HL-60 (cell line): Measurements from ENCODE around the gene TBX18.
A peak's percentile ranks its signal among the peaks of the same experiment; 100 is the strongest.

Source experiments
- DNase-seq, 2 experiments: peaks; one replicate each; pipeline ENCODE4 v3.0.0-alpha.2; 2010 to 2020; ENCODE audit warnings: low read depth in 1 of 2, low spot score in 1 of 2
- H3K27ac ChIP-seq: fragments of 250-450 bp; sonication (Bioruptor Pico); replicated peaks from 2 replicates; pipeline ENCODE4 v1.5.1; 2020; ENCODE audit warnings: mild to moderate bottlenecking, moderate library complexity
- H3K27me3 ChIP-seq: fragments of 250-450 bp; sonication (Bioruptor Pico); 2 replicates; pipeline ENCODE4 v1.5.1; 2021; ENCODE audit warnings: mild to moderate bottlenecking, moderate library complexity; ENCODE audit not compliant: insufficient read depth, poor library complexity, severe bottlenecking
- H3K4me3 ChIP-seq: replicated peaks from 2 replicates; pipeline ENCODE4 v1.5.1; 2011; ENCODE audit warnings: mild to moderate bottlenecking, control low read depth, low read length; ENCODE audit not compliant: insufficient read depth
- GABPA ChIP-seq: IDR thresholded peaks from 2 replicates; pipeline ENCODE4 v1.6.1; 2012; ENCODE audit warnings: low read depth
- POLR2AphosphoS5 ChIP-seq: IDR thresholded peaks from 2 replicates; pipeline ENCODE4 v1.6.1; 2012; ENCODE audit warnings: low read depth
- SPI1 ChIP-seq: IDR thresholded peaks from 2 replicates; pipeline ENCODE4 v1.6.1; 2012; ENCODE audit warnings: low read depth, mild to moderate bottlenecking, borderline replicate concordance
- TF ChIP-seq, protein P1 (sequence below): IDR thresholded peaks from 2 replicates; pipeline ENCODE4 v1.6.1; 2012; ENCODE audit warnings: low read depth; ENCODE audit not compliant: insufficient replicate concordance
- TF ChIP-seq, protein P2 (sequence below): IDR thresholded peaks from one replicate; pipeline ENCODE4 v1.5.1; 2011; ENCODE audit warnings: low read length, control low read depth, inconsistent platforms; ENCODE audit not compliant: insufficient read depth

TBX18 gene

DNA sequence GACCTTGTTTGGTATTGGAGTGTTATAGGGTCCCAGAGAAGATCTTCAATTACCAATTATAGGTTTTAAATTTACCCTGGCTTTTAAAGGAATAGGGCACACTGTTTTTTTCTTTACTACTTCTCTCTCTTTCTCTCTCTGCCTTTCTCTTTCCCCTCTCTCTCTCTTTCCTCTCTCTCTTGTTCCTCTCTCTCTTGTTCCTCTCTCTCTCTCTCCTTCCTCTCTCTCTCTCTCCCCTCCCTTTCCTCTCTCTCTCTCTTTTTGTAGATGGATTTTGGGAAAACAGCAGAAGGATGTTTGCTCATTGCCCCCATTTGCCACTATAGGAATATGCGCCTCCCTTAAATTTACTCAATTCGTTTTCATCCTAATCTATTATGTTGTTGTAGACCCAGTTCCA lies 45.2 kb downstream of the TBX18 start:
- H3K4me3 ChIP-seq: no peak overlapping the region
- H3K27me3 ChIP-seq: peaks cover 3% of the 10 kb centered on the region
- TF ChIP-seq, protein P1, sequence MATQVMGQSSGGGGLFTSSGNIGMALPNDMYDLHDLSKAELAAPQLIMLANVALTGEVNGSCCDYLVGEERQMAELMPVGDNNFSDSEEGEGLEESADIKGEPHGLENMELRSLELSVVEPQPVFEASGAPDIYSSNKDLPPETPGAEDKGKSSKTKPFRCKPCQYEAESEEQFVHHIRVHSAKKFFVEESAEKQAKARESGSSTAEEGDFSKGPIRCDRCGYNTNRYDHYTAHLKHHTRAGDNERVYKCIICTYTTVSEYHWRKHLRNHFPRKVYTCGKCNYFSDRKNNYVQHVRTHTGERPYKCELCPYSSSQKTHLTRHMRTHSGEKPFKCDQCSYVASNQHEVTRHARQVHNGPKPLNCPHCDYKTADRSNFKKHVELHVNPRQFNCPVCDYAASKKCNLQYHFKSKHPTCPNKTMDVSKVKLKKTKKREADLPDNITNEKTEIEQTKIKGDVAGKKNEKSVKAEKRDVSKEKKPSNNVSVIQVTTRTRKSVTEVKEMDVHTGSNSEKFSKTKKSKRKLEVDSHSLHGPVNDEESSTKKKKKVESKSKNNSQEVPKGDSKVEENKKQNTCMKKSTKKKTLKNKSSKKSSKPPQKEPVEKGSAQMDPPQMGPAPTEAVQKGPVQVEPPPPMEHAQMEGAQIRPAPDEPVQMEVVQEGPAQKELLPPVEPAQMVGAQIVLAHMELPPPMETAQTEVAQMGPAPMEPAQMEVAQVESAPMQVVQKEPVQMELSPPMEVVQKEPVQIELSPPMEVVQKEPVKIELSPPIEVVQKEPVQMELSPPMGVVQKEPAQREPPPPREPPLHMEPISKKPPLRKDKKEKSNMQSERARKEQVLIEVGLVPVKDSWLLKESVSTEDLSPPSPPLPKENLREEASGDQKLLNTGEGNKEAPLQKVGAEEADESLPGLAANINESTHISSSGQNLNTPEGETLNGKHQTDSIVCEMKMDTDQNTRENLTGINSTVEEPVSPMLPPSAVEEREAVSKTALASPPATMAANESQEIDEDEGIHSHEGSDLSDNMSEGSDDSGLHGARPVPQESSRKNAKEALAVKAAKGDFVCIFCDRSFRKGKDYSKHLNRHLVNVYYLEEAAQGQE: no peak
- TF ChIP-seq GABPA (no peak), SPI1 (no peak), POLR2AphosphoS5 (no peak)
- TF ChIP-seq, protein P2, sequence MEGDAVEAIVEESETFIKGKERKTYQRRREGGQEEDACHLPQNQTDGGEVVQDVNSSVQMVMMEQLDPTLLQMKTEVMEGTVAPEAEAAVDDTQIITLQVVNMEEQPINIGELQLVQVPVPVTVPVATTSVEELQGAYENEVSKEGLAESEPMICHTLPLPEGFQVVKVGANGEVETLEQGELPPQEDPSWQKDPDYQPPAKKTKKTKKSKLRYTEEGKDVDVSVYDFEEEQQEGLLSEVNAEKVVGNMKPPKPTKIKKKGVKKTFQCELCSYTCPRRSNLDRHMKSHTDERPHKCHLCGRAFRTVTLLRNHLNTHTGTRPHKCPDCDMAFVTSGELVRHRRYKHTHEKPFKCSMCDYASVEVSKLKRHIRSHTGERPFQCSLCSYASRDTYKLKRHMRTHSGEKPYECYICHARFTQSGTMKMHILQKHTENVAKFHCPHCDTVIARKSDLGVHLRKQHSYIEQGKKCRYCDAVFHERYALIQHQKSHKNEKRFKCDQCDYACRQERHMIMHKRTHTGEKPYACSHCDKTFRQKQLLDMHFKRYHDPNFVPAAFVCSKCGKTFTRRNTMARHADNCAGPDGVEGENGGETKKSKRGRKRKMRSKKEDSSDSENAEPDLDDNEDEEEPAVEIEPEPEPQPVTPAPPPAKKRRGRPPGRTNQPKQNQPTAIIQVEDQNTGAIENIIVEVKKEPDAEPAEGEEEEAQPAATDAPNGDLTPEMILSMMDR: no peak
- DNase-seq: no peak
- H3K27ac ChIP-seq: no peak overlapping the region

DNA sequence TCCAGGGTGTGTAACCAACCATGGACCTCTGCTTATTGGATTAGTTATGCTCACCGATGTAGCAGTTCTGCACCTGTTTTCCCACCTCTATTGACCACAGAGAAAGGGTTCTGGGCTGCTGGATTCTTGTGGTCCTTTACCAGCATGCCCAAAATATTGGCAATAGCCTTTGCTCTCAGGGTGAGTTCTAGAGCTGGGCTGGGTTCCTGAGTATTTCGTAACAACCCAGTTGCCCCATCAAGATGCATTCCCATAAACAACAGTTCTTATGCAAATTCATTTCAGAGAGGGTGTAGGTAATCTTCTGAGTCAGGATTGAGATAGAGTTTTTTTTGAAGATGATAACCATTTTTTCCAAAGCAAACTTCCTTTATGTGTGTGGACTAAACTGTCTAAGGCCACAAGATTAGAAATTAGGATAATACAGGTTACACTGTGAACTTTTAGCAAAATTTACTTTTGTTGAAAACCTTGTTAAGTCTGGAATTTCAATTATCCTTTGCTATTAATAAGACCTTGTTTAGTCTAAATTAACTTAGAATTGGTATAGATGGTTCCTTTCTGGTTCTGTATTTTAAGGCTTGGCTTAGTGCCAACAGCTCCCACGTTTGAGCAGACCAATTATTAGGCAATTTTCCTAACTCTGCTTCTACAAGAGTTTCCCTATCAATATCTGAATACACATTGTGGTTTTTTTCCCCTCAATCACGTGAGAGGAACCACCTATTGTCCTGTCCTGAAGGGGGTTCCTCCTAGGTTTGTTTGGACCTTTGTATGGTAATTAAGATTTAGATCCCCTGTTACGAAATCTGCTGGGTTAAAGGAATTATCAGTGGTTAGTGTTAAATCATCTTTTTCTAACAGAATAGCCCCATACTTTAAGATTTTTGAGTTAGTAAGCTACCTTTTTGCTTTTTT lies 46.1 kb downstream of the TBX18 start:
- TF ChIP-seq, protein P1: no peak
- TF ChIP-seq SPI1 (no peak), GABPA (no peak), POLR2AphosphoS5 (no peak)
- TF ChIP-seq, protein P2: no peak
- DNase-seq: peak; percentile 4 to 5
- Histone ChIP-seq H3K4me3 (no peak overlapping the region), H3K27me3 (peaks cover 3% of the 10 kb centered on the region), H3K27ac (no peak overlapping the region)

DNA sequence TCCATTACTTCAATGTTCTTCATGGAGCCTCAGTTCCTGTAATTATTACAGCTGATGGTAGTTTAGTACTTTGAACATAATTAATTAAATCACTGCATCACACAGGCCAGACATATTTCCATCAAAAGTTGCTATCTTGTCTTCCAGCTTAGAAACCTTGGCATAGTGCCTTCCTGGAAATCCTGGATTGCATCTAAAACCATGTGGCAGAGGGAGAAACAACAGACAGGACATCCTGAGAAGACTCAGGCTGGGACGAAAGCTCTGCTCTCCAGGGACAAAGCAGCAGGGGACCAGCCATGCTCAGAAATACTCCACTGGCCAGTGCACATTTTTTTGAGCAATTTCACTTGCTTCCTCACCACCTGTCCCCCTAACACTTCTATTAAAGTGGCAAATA lies 55.3 kb downstream of the TBX18 start:
- Histone ChIP-seq H3K27me3 (no peaks in the 10 kb centered on the region), H3K27ac (no peak overlapping the region), H3K4me3 (no peak overlapping the region)
- DNase-seq: no peak
- TF ChIP-seq GABPA (no peak), POLR2AphosphoS5 (no peak), SPI1 (no peak)
- TF ChIP-seq, protein P2: no peak
- TF ChIP-seq, protein P1: no peak
